ENCODE measurements around the gene PRM3. TPM values are rescaled to one million over a fixed set of nuclear protein-coding genes. Genes with fewer than 3 reads are reported as not detected.
A peak's percentile ranks its signal among the peaks of the same experiment; 100 is the strongest.

The PRM3 gene
- total and polyA plus RNA-seq, 2 donors (not counting 1 experiment from before 2014, with no cell fraction given): not detected

DNA sequence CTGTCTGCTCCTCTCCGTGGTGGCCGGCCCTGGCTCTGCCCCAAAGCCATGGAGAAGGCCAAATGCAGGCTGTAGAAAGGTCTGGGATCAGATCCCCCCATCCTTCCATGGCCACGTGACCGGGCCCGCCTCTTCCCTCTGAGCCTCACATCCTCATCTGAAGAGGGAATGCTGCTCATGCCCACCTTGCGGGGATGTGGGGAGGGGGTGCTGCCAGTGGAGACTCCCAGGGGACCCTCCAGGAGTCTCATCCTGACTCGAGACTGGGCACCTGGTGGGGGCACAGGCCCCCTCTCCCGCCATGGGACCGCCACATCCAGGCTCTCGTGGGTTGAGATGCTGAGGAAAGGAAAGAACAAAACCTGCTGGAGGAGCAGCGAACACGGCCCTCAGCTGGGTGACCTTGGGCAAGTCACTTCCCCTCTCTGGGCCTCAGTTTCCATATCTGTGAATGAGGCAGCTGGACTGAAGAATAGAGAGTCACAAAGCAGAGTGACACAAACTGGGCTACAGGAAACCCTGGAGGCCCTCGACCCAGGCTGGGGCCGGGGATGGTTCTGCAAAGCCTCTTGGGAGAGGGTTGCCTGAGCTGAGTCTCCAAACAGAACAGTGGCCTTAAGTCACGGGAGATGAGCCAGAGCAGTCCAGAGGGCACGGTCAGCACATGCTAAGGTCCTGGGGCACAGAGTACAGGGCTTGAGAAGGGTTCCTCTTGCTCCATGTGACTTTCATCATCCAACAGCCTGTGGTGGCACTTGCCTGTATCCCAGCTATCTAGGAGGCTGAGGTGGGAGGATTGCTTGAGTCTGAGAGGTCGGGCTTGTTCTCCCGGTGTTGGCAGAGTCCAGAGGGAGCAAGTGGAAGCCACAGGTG lies 47.5 kb downstream of the PRM3 start:
- Histone ChIP-seq H3K27me3 (ENCODE audit: control insufficient read depth, insufficient read depth, low read length) (no peaks in the 10 kb centered on the region), H3K4me2 (ENCODE audit: extremely low read depth, insufficient read depth, low read length) (peak overlapping the region; percentile 76), H3K36me3 (ENCODE audit: control insufficient read depth, insufficient read depth, low read length) (no peaks in the 10 kb centered on the region), H3K9me3 (ENCODE audit: control insufficient read depth, insufficient read depth, low read depth, low read length) (no peaks in the 10 kb centered on the region), H3K27ac (ENCODE audit: insufficient read depth, low read length) (no peak overlapping the region), H3K79me2 (ENCODE audit: control insufficient read depth, insufficient read depth, low read length) (no peaks in the 10 kb centered on the region), H4K20me1 (ENCODE audit: control insufficient read depth, extremely low read depth, insufficient read depth, low read length) (no peaks in the 10 kb centered on the region), H3K9ac (ENCODE audit: insufficient read depth, low read length) (peak overlapping the region; percentile 26), H2AFZ (ENCODE audit: low read length) (peak overlapping the region; percentile 83), H3K4me1 (ENCODE audit: control insufficient read depth, extremely low read depth, insufficient read depth, low read length) (peaks cover 8% of the 10 kb centered on the region), H3K4me3 (replicated peaks in 1 of 4; ENCODE audit: control extremely low read depth in 1 of 4, insufficient read depth in 1 of 4, low read depth in 3 of 4, low read length in 4 of 4) (peak overlapping the region in 1 of 4 experiments; percentile 12)
- DNase-seq (ENCODE audit: low read depth in 2 of 2): no peak
- TF ChIP-seq EZH2 (IDR thresholded peaks at IDR 0.05; ENCODE audit: low read length, missing control alignments): no peak
- TF ChIP-seq, protein P1, sequence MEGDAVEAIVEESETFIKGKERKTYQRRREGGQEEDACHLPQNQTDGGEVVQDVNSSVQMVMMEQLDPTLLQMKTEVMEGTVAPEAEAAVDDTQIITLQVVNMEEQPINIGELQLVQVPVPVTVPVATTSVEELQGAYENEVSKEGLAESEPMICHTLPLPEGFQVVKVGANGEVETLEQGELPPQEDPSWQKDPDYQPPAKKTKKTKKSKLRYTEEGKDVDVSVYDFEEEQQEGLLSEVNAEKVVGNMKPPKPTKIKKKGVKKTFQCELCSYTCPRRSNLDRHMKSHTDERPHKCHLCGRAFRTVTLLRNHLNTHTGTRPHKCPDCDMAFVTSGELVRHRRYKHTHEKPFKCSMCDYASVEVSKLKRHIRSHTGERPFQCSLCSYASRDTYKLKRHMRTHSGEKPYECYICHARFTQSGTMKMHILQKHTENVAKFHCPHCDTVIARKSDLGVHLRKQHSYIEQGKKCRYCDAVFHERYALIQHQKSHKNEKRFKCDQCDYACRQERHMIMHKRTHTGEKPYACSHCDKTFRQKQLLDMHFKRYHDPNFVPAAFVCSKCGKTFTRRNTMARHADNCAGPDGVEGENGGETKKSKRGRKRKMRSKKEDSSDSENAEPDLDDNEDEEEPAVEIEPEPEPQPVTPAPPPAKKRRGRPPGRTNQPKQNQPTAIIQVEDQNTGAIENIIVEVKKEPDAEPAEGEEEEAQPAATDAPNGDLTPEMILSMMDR (conservative IDR thresholded peaks at IDR 0.05 in 1 of 2, IDR thresholded peaks at IDR 0.05 in 1 of 2; ENCODE audit: low read depth in 1 of 2, low read length in 2 of 2): no peak

- Histone ChIP-seq H3K27ac (ENCODE audit: insufficient read depth, low read length) (no peak overlapping the region), H3K4me2 (ENCODE audit: extremely low read depth, insufficient read depth, low read length) (peak overlapping the region; percentile 76), H3K4me3 (replicated peaks in 1 of 4; ENCODE audit: control extremely low read depth in 1 of 4, insufficient read depth in 1 of 4, low read depth in 3 of 4, low read length in 4 of 4) (peak overlapping the region in 1 of 4 experiments; percentile 12), H3K9me3 (ENCODE audit: control insufficient read depth, insufficient read depth, low read depth, low read length) (no peaks in the 10 kb centered on the region), H3K4me1 (ENCODE audit: control insufficient read depth, extremely low read depth, insufficient read depth, low read length) (peaks cover 8% of the 10 kb centered on the region), H4K20me1 (ENCODE audit: control insufficient read depth, extremely low read depth, insufficient read depth, low read length) (no peaks in the 10 kb centered on the region), H3K27me3 (ENCODE audit: control insufficient read depth, insufficient read depth, low read length) (no peaks in the 10 kb centered on the region), H2AFZ (ENCODE audit: low read length) (peak overlapping the region; percentile 83), H3K9ac (ENCODE audit: insufficient read depth, low read length) (peak overlapping the region; percentile 26), H3K79me2 (ENCODE audit: control insufficient read depth, insufficient read depth, low read length) (no peaks in the 10 kb centered on the region), H3K36me3 (ENCODE audit: control insufficient read depth, insufficient read depth, low read length) (no peaks in the 10 kb centered on the region)
- TF ChIP-seq, protein P1 (conservative IDR thresholded peaks at IDR 0.05 in 1 of 2, IDR thresholded peaks at IDR 0.05 in 1 of 2; ENCODE audit: low read depth in 1 of 2, low read length in 2 of 2): no peak
- no peak for TF ChIP-seq EZH2 (IDR thresholded peaks at IDR 0.05; ENCODE audit: low read length, missing control alignments)
- no peak for DNase-seq (ENCODE audit: low read depth in 2 of 2)
These were observed 48.3 kb downstream of the PRM3 start for GRCh38 chr16:11224894-11225676.
